GM21515 (cell line): ENCODE results near the gene MRPS34.
"Not testable (repeated sequence)": the region's sequence is repeated elsewhere in the genome, so short reads cannot be mapped to it uniquely, and the experiment has no call there.

Experiments
- ATAC-seq: cut with Tn5 transposase; IDR thresholded peaks from one replicate; pipeline ENCODE4 v1.9.1; 2021; ENCODE audit not compliant: unreplicated experiment

The MRPS34 gene

GRCh38 chr16:1772908-1773702 is at the start of gene MRPS34:
MRPS34 (minus strand) TSS chr16:1773134; CDS start chr16:1773119, 15 bp downstream.
- peak; percentile 44 for ATAC-seq

- ATAC-seq = no peak
Measured at GRCh38 chr16:1821861-1822611, 49.1 kb upstream of the MRPS34 start.

- ATAC-seq = no peak
Measured at GRCh38 chr16:1820946-1821290, 48.0 kb upstream of the MRPS34 start.

- no peak for ATAC-seq
Measured at GRCh38 chr16:1820096-1820945, 47.4 kb upstream of the MRPS34 start.

- no peak for ATAC-seq
Measured at GRCh38 chr16:1819611-1820010, 46.7 kb upstream of the MRPS34 start.

GRCh38 chr16:1818873-1819525 is 46.1 kb upstream of the MRPS34 start:
- ATAC-seq = no peak

GRCh38 chr16:1818204-1818872 is 45.4 kb upstream of the MRPS34 start:
- ATAC-seq = no peak

- ATAC-seq = no peak
Measured at GRCh38 chr16:1817716-1818115, 44.8 kb upstream of the MRPS34 start.

GRCh38 chr16:1817276-1817589 is 44.3 kb upstream of the MRPS34 start:
- ATAC-seq = no peak

- ATAC-seq = no peak
Measured at GRCh38 chr16:1816396-1817275, 43.7 kb upstream of the MRPS34 start.

- ATAC-seq = no peak
Measured at GRCh38 chr16:1815461-1815860, 42.5 kb upstream of the MRPS34 start.

GRCh38 chr16:1812732-1813163 is 39.8 kb upstream of the MRPS34 start:
- no peak for ATAC-seq

GRCh38 chr16:1810536-1810935 is 37.6 kb upstream of the MRPS34 start:
- no peak for ATAC-seq

GRCh38 chr16:1810106-1810505 is 37.2 kb upstream of the MRPS34 start:
- no peak for ATAC-seq

GRCh38 chr16:1809281-1809801 is 36.4 kb upstream of the MRPS34 start:
- no peak for ATAC-seq

GRCh38 chr16:1808691-1809090 is 35.8 kb upstream of the MRPS34 start:
- ATAC-seq = no peak

- no peak for ATAC-seq
Measured at GRCh38 chr16:1807626-1808025, 34.7 kb upstream of the MRPS34 start.

GRCh38 chr16:1800701-1801100 is 27.8 kb upstream of the MRPS34 start:
- ATAC-seq = no peak

- ATAC-seq = not testable (repeated sequence)
Measured at GRCh38 chr16:1799263-1799662, 26.3 kb upstream of the MRPS34 start.
